Rectal smooth muscle tissue (tissue), 1 donor: ENCODE results near the gene RANBP10.
"Not testable (repeated sequence)": the region's sequence is repeated elsewhere in the genome, so short reads cannot be mapped to it uniquely, and the experiment has no call there.

Source experiments
- H3K27ac ChIP-seq: one replicate; pipeline ENCODE4 v1.7.0; 2013; ENCODE audit warnings: low read depth, low read length, inconsistent platforms
- H3K27me3 ChIP-seq: one replicate; pipeline ENCODE4 v1.7.0; 2013; ENCODE audit warnings: low read length; ENCODE audit not compliant: control insufficient read depth, insufficient read depth
- H3K36me3 ChIP-seq: one replicate; pipeline ENCODE4 v1.7.0; 2013; ENCODE audit warnings: low read length; ENCODE audit not compliant: control insufficient read depth, insufficient read depth
- H3K4me1 ChIP-seq: one replicate; pipeline ENCODE4 v1.7.0; 2013; ENCODE audit warnings: low read length; ENCODE audit not compliant: control insufficient read depth, insufficient read depth
- H3K4me3 ChIP-seq: one replicate; pipeline ENCODE4 v1.7.0; 2013; ENCODE audit warnings: low read length
- H3K9ac ChIP-seq: one replicate; pipeline ENCODE4 v1.7.0; 2013; ENCODE audit warnings: low read length

Gene RANBP10

GRCh38 chr16:67708368-67708771 lies 98.0 kb downstream of the RANBP10 start:
- H3K4me1 ChIP-seq = no peaks in the 10 kb centered on the region
- no peak overlapping the region for H3K4me3 ChIP-seq
- H3K27ac ChIP-seq = no peak overlapping the region
- no peaks in the 10 kb centered on the region for H3K36me3 ChIP-seq
- no peaks in the 10 kb centered on the region for H3K27me3 ChIP-seq
- no peak overlapping the region for H3K9ac ChIP-seq

GRCh38 chr16:67707790-67708189 lies 98.6 kb downstream of the RANBP10 start:
- H3K27ac ChIP-seq = no peak overlapping the region
- H3K36me3 ChIP-seq = no peaks in the 10 kb centered on the region
- no peak overlapping the region for H3K4me3 ChIP-seq
- no peaks in the 10 kb centered on the region for H3K27me3 ChIP-seq
- no peaks in the 10 kb centered on the region for H3K4me1 ChIP-seq
- H3K9ac ChIP-seq = no peak overlapping the region

DNA sequence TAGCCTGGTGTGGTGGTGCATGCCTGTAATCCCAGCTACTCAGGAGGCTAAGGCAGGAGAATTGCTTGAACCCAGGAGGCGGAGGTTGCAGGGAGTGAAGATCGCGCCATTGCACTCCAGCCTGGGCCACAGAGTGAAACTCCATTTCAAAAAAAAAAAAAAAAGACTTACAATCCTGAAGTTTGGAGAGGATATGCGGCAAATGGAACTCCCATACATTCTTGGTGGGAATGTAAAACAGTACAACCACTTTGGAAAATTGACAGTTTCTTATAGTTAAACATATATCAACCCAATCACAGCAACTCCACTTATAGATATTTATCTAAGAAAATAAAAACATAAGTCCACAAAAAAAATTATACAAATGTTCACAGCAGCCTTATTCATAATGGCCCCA lies 99.2 kb downstream of the RANBP10 start:
- Histone ChIP-seq H3K9ac (no peak overlapping the region), H3K36me3 (no peaks in the 10 kb centered on the region), H3K4me3 (no peak overlapping the region), H3K4me1 (no peaks in the 10 kb centered on the region), H3K27ac (no peak overlapping the region), H3K27me3 (no peaks in the 10 kb centered on the region)

DNA sequence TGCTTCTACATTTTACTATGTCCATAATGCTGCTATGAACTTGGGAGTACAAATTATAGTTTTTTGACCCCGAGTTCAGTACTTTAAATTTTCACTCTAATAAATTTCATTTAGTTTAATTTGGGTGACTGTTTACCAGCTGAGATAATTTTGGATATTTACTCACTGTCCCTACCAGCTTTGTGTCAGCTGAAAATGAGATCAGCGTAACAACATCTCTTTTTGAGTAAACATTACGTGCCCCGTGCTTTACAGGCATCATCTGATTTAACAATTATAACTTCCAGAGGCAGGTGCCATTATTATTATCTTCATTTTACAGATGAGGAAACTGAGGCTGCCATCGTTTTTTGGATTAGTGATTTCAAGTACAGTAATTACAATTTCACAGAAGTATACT lies 102.2 kb downstream of the RANBP10 start:
- H3K9ac ChIP-seq = no peak overlapping the region
- H3K4me1 ChIP-seq = no peaks in the 10 kb centered on the region
- H3K27ac ChIP-seq = no peak overlapping the region
- H3K27me3 ChIP-seq = no peaks in the 10 kb centered on the region
- H3K36me3 ChIP-seq = peaks cover 3% of the 10 kb centered on the region
- no peak overlapping the region for H3K4me3 ChIP-seq

GRCh38 chr16:67703626-67704025 lies 102.7 kb downstream of the RANBP10 start:
- Histone ChIP-seq H3K27ac (no peak overlapping the region), H3K36me3 (peaks cover 3% of the 10 kb centered on the region), H3K9ac (no peak overlapping the region), H3K4me1 (no peaks in the 10 kb centered on the region), H3K4me3 (no peak overlapping the region), H3K27me3 (no peaks in the 10 kb centered on the region)

DNA sequence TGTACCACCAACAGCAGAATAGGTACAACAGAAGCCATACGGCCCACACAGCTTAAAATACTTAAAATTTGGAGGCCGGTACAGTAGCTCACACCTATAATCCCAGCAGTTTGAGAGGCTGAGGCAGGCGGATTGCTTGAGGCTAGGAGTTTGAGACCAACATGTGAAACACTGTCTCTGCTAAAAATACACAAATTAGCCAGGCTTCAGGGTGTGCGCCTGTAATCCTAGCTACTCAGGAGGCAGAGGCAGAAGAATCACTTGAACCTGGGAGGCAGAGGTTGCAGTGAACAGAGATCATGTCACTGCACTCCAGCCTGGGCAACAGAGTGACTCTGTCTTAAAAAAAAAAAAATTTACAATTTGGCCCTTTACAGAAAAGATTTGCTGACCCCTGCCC lies 104.2 kb downstream of the RANBP10 start:
- Histone ChIP-seq H3K9ac (no peak overlapping the region), H3K4me1 (no peaks in the 10 kb centered on the region), H3K27me3 (no peaks in the 10 kb centered on the region), H3K36me3 (peaks cover 3% of the 10 kb centered on the region), H3K4me3 (no peak overlapping the region), H3K27ac (no peak overlapping the region)

- H3K4me3 ChIP-seq = no peak overlapping the region
- H3K27ac ChIP-seq = no peak overlapping the region
- H3K9ac ChIP-seq = no peak overlapping the region
- no peaks in the 10 kb centered on the region for H3K4me1 ChIP-seq
- no peaks in the 10 kb centered on the region for H3K27me3 ChIP-seq
- H3K36me3 ChIP-seq = peaks cover 3% of the 10 kb centered on the region
These were observed 104.9 kb downstream of the RANBP10 start for GRCh38 chr16:67701420-67701819.

- Histone ChIP-seq H3K36me3 (peaks cover 3% of the 10 kb centered on the region), H3K4me1 (no peaks in the 10 kb centered on the region), H3K4me3 (no peak overlapping the region), H3K9ac (no peak overlapping the region), H3K27ac (no peak overlapping the region), H3K27me3 (no peaks in the 10 kb centered on the region)
These were observed 107.1 kb downstream of the RANBP10 start for GRCh38 chr16:67699265-67699664.

DNA sequence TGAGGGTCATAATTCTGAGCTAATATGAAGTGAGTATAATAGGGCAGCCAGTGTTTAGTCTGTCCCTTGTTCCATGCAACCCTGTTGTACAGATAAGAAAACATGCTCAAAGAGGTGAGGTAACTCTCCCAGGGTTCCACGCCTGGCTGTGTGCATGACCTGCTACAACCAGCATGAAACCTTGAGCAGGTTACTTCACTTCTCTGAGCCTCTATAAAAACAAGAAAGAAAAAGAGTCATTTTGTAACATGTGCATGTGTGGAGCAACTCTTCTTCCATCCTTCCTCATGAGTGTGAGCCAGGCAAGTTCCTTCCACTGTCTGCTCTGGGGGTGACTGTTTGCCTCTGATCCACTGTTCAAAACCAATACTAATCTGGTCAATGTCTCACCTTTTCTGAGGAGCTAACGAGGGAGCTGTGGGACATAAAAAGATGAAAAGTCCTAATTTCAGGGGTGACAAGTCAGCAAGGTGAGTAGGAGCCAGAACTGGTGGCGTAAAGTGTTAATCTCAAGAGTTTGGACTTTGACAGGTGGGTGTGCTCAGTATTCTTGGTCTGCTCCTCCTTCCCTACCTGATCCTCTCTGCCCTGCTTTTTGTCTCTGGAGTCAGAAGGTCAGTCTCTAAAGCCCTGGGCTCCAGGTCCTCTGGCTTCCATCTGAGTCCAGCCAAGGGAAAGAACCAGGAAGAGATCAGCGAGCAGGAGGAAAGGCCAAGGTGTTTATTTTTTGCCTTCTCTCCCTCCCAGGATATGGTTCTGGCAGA lies 108.8 kb downstream of the RANBP10 start:
- Histone ChIP-seq H3K9ac (no peak overlapping the region), H3K4me3 (no peak overlapping the region), H3K27me3 (no peaks in the 10 kb centered on the region), H3K27ac (no peak overlapping the region), H3K36me3 (peaks cover 3% of the 10 kb centered on the region), H3K4me1 (no peaks in the 10 kb centered on the region)

GRCh38 chr16:67694611-67695010 lies 111.7 kb downstream of the RANBP10 start:
- H3K4me1 ChIP-seq = no peaks in the 10 kb centered on the region
- H3K27me3 ChIP-seq = no peaks in the 10 kb centered on the region
- H3K27ac ChIP-seq = no peak overlapping the region
- no peak overlapping the region for H3K4me3 ChIP-seq
- H3K9ac ChIP-seq = no peak overlapping the region
- H3K36me3 ChIP-seq = no peaks in the 10 kb centered on the region

DNA sequence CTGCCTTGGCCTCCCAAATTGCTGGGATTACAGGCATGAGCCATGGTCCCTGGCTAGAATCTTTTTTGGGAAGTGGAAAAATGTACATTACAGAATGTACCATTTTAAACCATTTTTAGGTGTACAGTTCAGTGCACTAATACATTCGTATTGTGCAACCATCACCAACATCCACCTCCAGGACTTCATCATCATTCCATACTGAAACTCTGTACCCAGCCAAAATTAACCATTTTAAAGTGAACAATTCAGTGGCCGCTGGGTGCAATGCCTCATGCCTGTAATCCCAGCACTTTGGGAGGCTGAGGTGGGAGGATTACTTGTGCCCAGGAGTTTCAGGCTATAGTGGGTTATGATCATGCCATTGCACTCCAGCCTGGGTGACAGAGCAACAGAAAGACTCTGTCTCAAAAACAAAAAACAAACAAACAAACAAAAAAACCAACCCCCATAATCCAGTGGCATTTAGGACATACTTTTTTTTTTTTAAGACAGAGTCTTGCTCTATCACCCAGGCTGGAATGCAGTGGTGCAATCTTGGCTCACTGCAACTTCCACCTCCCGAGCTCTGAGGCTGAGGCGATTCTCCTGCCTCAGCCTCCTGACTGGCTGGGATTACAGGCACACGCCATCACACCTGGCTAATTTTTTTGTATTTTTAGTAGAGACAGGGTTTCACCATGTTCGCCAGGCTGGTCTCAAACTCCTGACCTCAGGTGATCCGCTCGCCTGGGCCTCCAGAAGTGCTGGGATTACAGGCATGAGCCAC lies 112.7 kb downstream of the RANBP10 start:
- not testable (repeated sequence) for H3K36me3 ChIP-seq, H3K27me3 ChIP-seq, H3K9ac ChIP-seq, H3K27ac ChIP-seq, H3K4me1 ChIP-seq, H3K4me3 ChIP-seq

GRCh38 chr16:67685388-67686112 lies 120.8 kb downstream of the RANBP10 start:
- Histone ChIP-seq H3K27ac (no peak overlapping the region), H3K4me3 (no peak overlapping the region), H3K27me3 (no peaks in the 10 kb centered on the region), H3K4me1 (no peaks in the 10 kb centered on the region), H3K9ac (no peak overlapping the region), H3K36me3 (peaks cover 11% of the 10 kb centered on the region)
